RWPE1 (cell line): ENCODE measurements around the gene LRRC8E.

Experiments used
- CTCF ChIA-PET: fragments of 350-600 bp; sonication (Branson Sonifier 250); formaldehyde crosslinking; extraction: SDS; loops from one replicate; lab custom pipeline; 2021; lab: Yijun Ruan, JAX
- POLR2A ChIA-PET: fragments of 400-600 bp; formaldehyde crosslinking; extraction: SDS; loops from one replicate; lab custom pipeline; 2020; ENCODE audit warnings: antibody characterized with exemption; ENCODE audit not compliant: low non-redundant PET; lab: Yijun Ruan, JAX
- DNase-seq: peaks from one replicate; pipeline ENCODE4 v3.0.0; 2012; ENCODE audit warnings: low spot score
- H3K27ac ChIP-seq: fragments of 450-650 bp; 2 replicates; pipeline ENCODE4 v1.5.1; 2017
- CTCF ChIP-seq: fragments of 450-650 bp; conservative IDR thresholded peaks from 2 replicates; pipeline ENCODE4 v1.5.1; 2017; ENCODE audit warnings: low read depth, mild to moderate bottlenecking

The LRRC8E gene

GRCh38 chr19:7849631-7849999 lies 38.7 kb upstream of the LRRC8E start:
- no peak for TF ChIP-seq CTCF
- no peak for DNase-seq
- peak overlapping the region; percentile 83 for H3K27ac ChIP-seq
- ChIA-PET CTCF (interaction anchor here (1.5 kb wide), 1 partner anchor 12 kb away, joined by 4 read pairs; no protein-coding TSS in a partner anchor), POLR2A (interaction anchor here (0.6 kb wide), 1 partner anchor 163 kb away, joined by 7 read pairs; no protein-coding TSS in a partner anchor)

GRCh38 chr19:7850000-7850813 lies 38.1 kb upstream of the LRRC8E start:
- ChIA-PET CTCF (interaction anchor here (1.5 kb wide), 2 partner anchors 11 to 169 kb away, joined by 4 read pairs; partner anchors contain the start of gene TRAPPC5), POLR2A (interaction anchor here (0.6 kb wide), 1 partner anchor 164 kb away, joined by 7 read pairs; no protein-coding TSS in a partner anchor)
- DNase-seq, result peak; percentile 79
- H3K27ac ChIP-seq, result peak overlapping the region; percentile 83
- TF ChIP-seq CTCF, result no peak

- peak overlapping the region; percentile 83 for H3K27ac ChIP-seq
- POLR2A ChIA-PET, result no interaction called here
- DNase-seq, result no peak
- CTCF ChIA-PET, result interaction anchor here (0.5 to 1.5 kb wide), 2 partner anchors 78 to 170 kb away, joined by 3 to 4 read pairs; partner anchors contain the start of gene TRAPPC5
- no peak for TF ChIP-seq CTCF
Measured at GRCh38 chr19:7850945-7851622, 37.2 kb upstream of the LRRC8E start.

- peak overlapping the region; percentile 83; the same call in 1 of the 2 replicates for H3K27ac ChIP-seq
- no peak for DNase-seq
- TF ChIP-seq CTCF, result no peak
- ChIA-PET POLR2A (interaction anchor here (0.6 kb wide), 1 partner anchor 114 kb away, joined by 3 read pairs; no protein-coding TSS in a partner anchor), CTCF (interaction anchor here (0.5 to 1.5 kb wide), 5 partner anchors 10 to 175 kb away, joined by 4 read pairs; partner anchors contain the start of gene TRAPPC5)
Measured at GRCh38 chr19:7851623-7852500, 36.4 kb upstream of the LRRC8E start.

- POLR2A ChIA-PET, result no interaction called here
- peak; percentile 74 for DNase-seq
- TF ChIP-seq CTCF, result peak; percentile 84
- CTCF ChIA-PET, result interaction anchor here (0.5 to 2.7 kb wide), 10 partner anchors 9 to 1186 kb away, joined by 3 to 10 read pairs (median 4); no protein-coding TSS in a partner anchor
- no peak overlapping the region for H3K27ac ChIP-seq
Measured at GRCh38 chr19:7852851-7853769, 35.2 kb upstream of the LRRC8E start.
